Esophagus (tissue), 2 donors: ENCODE measurements around the gene DOLPP1. TPM values are rescaled to one million over a fixed set of nuclear protein-coding genes. Genes with fewer than 3 reads are reported as not detected.
A peak's percentile ranks its signal among the peaks of the same experiment; 100 is the strongest.

ENCODE experiments used
- H3K27ac ChIP-seq, 2 donors: one replicate each; pipeline ENCODE4 v1.5.1; 2013; ENCODE audit warnings: low read depth in 2 of 2, mild to moderate bottlenecking in 2 of 2, inconsistent platforms in 1 of 2, low read length in 1 of 2, moderate library complexity in 1 of 2
- H3K27me3 ChIP-seq, 2 donors: one replicate each; pipeline ENCODE4 v1.6.1; 2013; ENCODE audit warnings: low read length in 2 of 2, control low read depth in 1 of 2, mild to moderate bottlenecking in 1 of 2; ENCODE audit not compliant: insufficient read depth in 2 of 2, control insufficient read depth in 1 of 2
- H3K36me3 ChIP-seq, 2 donors: one replicate each; pipeline ENCODE4 v1.6.1; 2013; ENCODE audit warnings: low read length in 1 of 2; ENCODE audit not compliant: control insufficient read depth in 2 of 2, insufficient read depth in 2 of 2
- H3K4me1 ChIP-seq, 2 donors: one replicate each; pipeline ENCODE4 v1.6.1; 2013; ENCODE audit warnings: low read length in 1 of 2; ENCODE audit not compliant: control insufficient read depth in 2 of 2, insufficient read depth in 2 of 2
- H3K4me3 ChIP-seq, 2 donors: one replicate each; pipeline ENCODE4 v1.5.1; 2013; ENCODE audit warnings: low read length in 2 of 2, mild to moderate bottlenecking in 2 of 2, low read depth in 1 of 2, moderate library complexity in 1 of 2
- H3K9me3 ChIP-seq, 2 donors: one replicate each; pipeline ENCODE4 v1.6.1; 2013; ENCODE audit warnings: mild to moderate bottlenecking in 2 of 2, low read depth in 1 of 2, low read length in 1 of 2, moderate library complexity in 1 of 2; ENCODE audit not compliant: control insufficient read depth in 2 of 2, insufficient read depth in 1 of 2
- WGBS, 2 donors: extraction: QIAGEN DNeasy Blood & Tissue Kit; methylation state at CpG; one replicate each; pipeline ENCODE4 v1.1.7; 2013; 5-methylcytosine and 5-hydroxymethylcytosine counted together
- polyA plus RNA-seq, 2 donors: library from polyadenylated mRNA; stranded (reverse); fragments of 200-250 nt; gene quantifications; one replicate each; pipeline ENCODE4 v1.2.3, GENCODE V29; 2013
- donor health status: healthy with polysubstance abuse.
- donor health status: Bipolar disorder and iron deficiency.

The DOLPP1 gene
- polyA plus RNA-seq, 2 donors, result 11.4 to 16.5 TPM

- 86 to 92% methylated on average over 7 of the region's 7 CpGs for WGBS, 2 donors
- Histone ChIP-seq H3K36me3 (peaks cover 1 to 36% of the 10 kb centered on the region in 2 donors), H3K4me3 (no peak overlapping the region), H3K4me1 (peaks cover 0 to 18% of the 10 kb centered on the region in 2 donors), H3K27ac (no peak overlapping the region), H3K27me3 (no peaks in the 10 kb centered on the region), H3K9me3 (no peaks in the 10 kb centered on the region)
These were observed 20.4 kb downstream of the DOLPP1 start for GRCh38 chr9:129101279-129101678.

GRCh38 chr9:129102095-129102525 lies 21.2 kb downstream of the DOLPP1 start:
- no peaks in the 10 kb centered on the region for H3K27me3 ChIP-seq
- H3K9me3 ChIP-seq, result no peaks in the 10 kb centered on the region
- WGBS, 2 donors, result 75 to 85% methylated on average over 13 of the region's 13 CpGs
- peaks cover 0 to 36% of the 10 kb centered on the region in 2 donors for H3K36me3 ChIP-seq
- H3K27ac ChIP-seq, result no peak overlapping the region
- no peak overlapping the region for H3K4me3 ChIP-seq
- peaks cover 0 to 18% of the 10 kb centered on the region in 2 donors for H3K4me1 ChIP-seq

- Histone ChIP-seq H3K9me3 (no peaks in the 10 kb centered on the region), H3K27ac (peak overlapping the region; percentile 26 to 38), H3K4me1 (peaks cover 0 to 26% of the 10 kb centered on the region in 2 donors), H3K27me3 (no peaks in the 10 kb centered on the region), H3K36me3 (peaks cover 0 to 38% of the 10 kb centered on the region in 2 donors), H3K4me3 (no peak overlapping the region)
- 48 to 53% methylated on average over 14 of the region's 14 CpGs for WGBS, 2 donors
These were observed 22.1 kb downstream of the DOLPP1 start for GRCh38 chr9:129102791-129103594.

- H3K9me3 ChIP-seq, result no peaks in the 10 kb centered on the region
- no peaks in the 10 kb centered on the region for H3K27me3 ChIP-seq
- H3K4me1 ChIP-seq, result peaks cover 0 to 31% of the 10 kb centered on the region in 2 donors
- no peak overlapping the region for H3K4me3 ChIP-seq
- 75 to 93% methylated on average over 4 of the region's 4 CpGs for WGBS, 2 donors
- H3K36me3 ChIP-seq, result peaks cover 0 to 32% of the 10 kb centered on the region in 2 donors
- H3K27ac ChIP-seq, result peak overlapping the region; percentile 26 to 38
These were observed 22.7 kb downstream of the DOLPP1 start for GRCh38 chr9:129103595-129103965.

- Histone ChIP-seq H3K4me3 (no peak overlapping the region), H3K4me1 (peaks cover under 1 to 35% of the 10 kb centered on the region in 2 donors), H3K27me3 (no peaks in the 10 kb centered on the region), H3K27ac (no peak overlapping the region), H3K9me3 (no peaks in the 10 kb centered on the region), H3K36me3 (peaks cover 0 to 32% of the 10 kb centered on the region in 2 donors)
- WGBS, 2 donors, result 83 to 88% methylated on average over 11 of the region's 11 CpGs
These were observed 23.1 kb downstream of the DOLPP1 start for GRCh38 chr9:129104051-129104450.

- Histone ChIP-seq H3K4me1 (peaks cover 2 to 42% of the 10 kb centered on the region in 2 donors), H3K36me3 (peaks cover 0 to 26% of the 10 kb centered on the region in 2 donors), H3K4me3 (no peak overlapping the region), H3K9me3 (no peaks in the 10 kb centered on the region), H3K27ac (no peak overlapping the region), H3K27me3 (no peaks in the 10 kb centered on the region)
- 84 to 91% methylated on average over 17 of the region's 17 CpGs for WGBS, 2 donors
These were observed 25.2 kb downstream of the DOLPP1 start for GRCh38 chr9:129105857-129106694.

GRCh38 chr9:129107651-129108050 lies 26.7 kb downstream of the DOLPP1 start:
- H3K27ac ChIP-seq, result no peak overlapping the region
- H3K36me3 ChIP-seq, result peaks cover 0 to 20% of the 10 kb centered on the region in 2 donors
- no peaks in the 10 kb centered on the region for H3K9me3 ChIP-seq
- no peaks in the 10 kb centered on the region for H3K27me3 ChIP-seq
- H3K4me3 ChIP-seq, result no peak overlapping the region
- peaks cover 2 to 44% of the 10 kb centered on the region in 2 donors for H3K4me1 ChIP-seq
- 86 to 92% methylated on average over 13 of the region's 13 CpGs for WGBS, 2 donors

- 62 to 66% methylated on average over 13 of the region's 13 CpGs for WGBS, 2 donors
- no peaks in the 10 kb centered on the region for H3K27me3 ChIP-seq
- H3K4me3 ChIP-seq, result no peak overlapping the region
- H3K36me3 ChIP-seq, result peaks cover 0 to 20% of the 10 kb centered on the region in 2 donors
- H3K4me1 ChIP-seq, result peaks cover 2 to 39% of the 10 kb centered on the region in 2 donors
- peak overlapping the region; percentile 22 to 68 for H3K27ac ChIP-seq
- no peaks in the 10 kb centered on the region for H3K9me3 ChIP-seq
These were observed 27.3 kb downstream of the DOLPP1 start for GRCh38 chr9:129108083-129108804.
